Left ventricle myocardium inferior (tissue), 1 donor: Measurements from ENCODE around the gene CCSER2. TPM values are rescaled to one million over a fixed set of nuclear protein-coding genes. Genes with fewer than 3 reads are reported as not detected.
"Not testable (repeated sequence)": the region's sequence is repeated elsewhere in the genome, so short reads cannot be mapped to it uniquely, and the experiment has no call there.

Source experiments
- DNase-seq: peaks from one replicate; pipeline ENCODE4 v3.0.0-alpha.2; 2020
- H3K27ac ChIP-seq: fragments of 200-600 bp; replicated peaks from 2 replicates; pipeline ENCODE4 v1.8.0; 2021
- H3K27me3 ChIP-seq: fragments of 200-600 bp; 2 replicates; pipeline ENCODE4 v1.8.0; 2021; ENCODE audit warnings: low read depth
- H3K36me3 ChIP-seq: fragments of 200-600 bp; 2 replicates; pipeline ENCODE4 v1.8.0; 2021
- H3K4me1 ChIP-seq: fragments of 200-600 bp; 2 replicates; pipeline ENCODE4 v1.8.0; 2021
- H3K4me3 ChIP-seq: fragments of 200-600 bp; 2 replicates; pipeline ENCODE4 v1.8.0; 2021; ENCODE audit warnings: mild to moderate bottlenecking, moderate library complexity
- H3K9me3 ChIP-seq: fragments of 200-600 bp; replicated peaks from 2 replicates; pipeline ENCODE4 v1.8.0; 2021
- CTCF ChIP-seq: fragments of 200-600 bp; IDR thresholded peaks from 2 replicates; pipeline ENCODE4 v1.8.0; 2021; ENCODE audit warnings: antibody characterized with exemption, mild to moderate bottlenecking, borderline replicate concordance
- intact Hi-C: fragments of 100-400 bp; cut with micrococcal nuclease; formaldehyde crosslinking; loops from one replicate; pipeline ENCODE4 v1.11.0; 2022
- total RNA-seq: library from RNA; stranded (reverse); fragmentation: NEBNext Ultra II Directional; extraction: Animal tissue kit (Norgen Biotek cat#: 25700); gene quantifications from one replicate; pipeline ENCODE4 v1.2.1, GENCODE V29; 2021
- donor health status: DM: no; HTN: yes; CAD: no; lungs with severe emphysema.

CCSER2 gene
- total RNA-seq, 1 donor from 2014 or later = 175 TPM

- no peak for DNase-seq
- no peaks in the 10 kb centered on the region for H3K4me1 ChIP-seq
- TF ChIP-seq CTCF = no peak
- H3K36me3 ChIP-seq = peaks cover 33% of the 10 kb centered on the region
- intact Hi-C loops = no loop called here
- no peaks in the 10 kb centered on the region for H3K27me3 ChIP-seq
- H3K9me3 ChIP-seq = peaks cover 4% of the 10 kb centered on the region
- no peak overlapping the region for H3K27ac ChIP-seq
- H3K4me3 ChIP-seq = no peak overlapping the region
Measured at GRCh38 chr10:84484541-84484940, 156.2 kb downstream of the CCSER2 start.

- H3K27ac ChIP-seq = no peak overlapping the region
- no peak overlapping the region for H3K4me3 ChIP-seq
Measured at GRCh38 chr10:84493361-84493760, 165.0 kb downstream of the CCSER2 start.

GRCh38 chr10:84493951-84494848, 165.8 kb downstream of the CCSER2 start:
- Histone ChIP-seq H3K4me3 (no peak overlapping the region), H3K36me3 (peaks cover 30% of the 10 kb centered on the region), H3K4me1 (peaks cover 19% of the 10 kb centered on the region), H3K27ac (no peak overlapping the region), H3K27me3 (no peaks in the 10 kb centered on the region), H3K9me3 (no peaks in the 10 kb centered on the region)
- no peak for TF ChIP-seq CTCF
- no peak for DNase-seq
- intact Hi-C loops = no loop called here

More at GRCh38 chr10:84493361-84493760, 165.0 kb downstream of the CCSER2 start:
- Histone ChIP-seq H3K36me3 (peaks cover 32% of the 10 kb centered on the region), H3K9me3 (no peaks in the 10 kb centered on the region), H3K4me1 (peaks cover 19% of the 10 kb centered on the region), H3K27me3 (no peaks in the 10 kb centered on the region)
- intact Hi-C loops = no loop called here
- no peak for TF ChIP-seq CTCF
- no peak for DNase-seq

GRCh38 chr10:84494849-84495180, 166.4 kb downstream of the CCSER2 start:
- Histone ChIP-seq H3K4me3 (no peak overlapping the region), H3K9me3 (no peaks in the 10 kb centered on the region), H3K27me3 (no peaks in the 10 kb centered on the region), H3K36me3 (peaks cover 24% of the 10 kb centered on the region), H3K27ac (no peak overlapping the region), H3K4me1 (peaks cover 24% of the 10 kb centered on the region)
- intact Hi-C loops = no loop called here
- DNase-seq = no peak
- TF ChIP-seq CTCF = no peak

- intact Hi-C loops = no loop called here
- Histone ChIP-seq H3K4me1 (peaks cover 27% of the 10 kb centered on the region), H3K27ac (no peak overlapping the region), H3K36me3 (peaks cover 8% of the 10 kb centered on the region), H3K4me3 (no peak overlapping the region), H3K9me3 (no peaks in the 10 kb centered on the region), H3K27me3 (no peaks in the 10 kb centered on the region)
- DNase-seq = no peak
- no peak for TF ChIP-seq CTCF
Measured at GRCh38 chr10:84497978-84498377, 169.6 kb downstream of the CCSER2 start.

GRCh38 chr10:84499039-84499438, 170.7 kb downstream of the CCSER2 start:
- intact Hi-C loops, H3K27ac ChIP-seq, DNase-seq, H3K36me3 ChIP-seq, H3K27me3 ChIP-seq, H3K4me3 ChIP-seq, H3K9me3 ChIP-seq: not testable (repeated sequence)
- H3K4me1 ChIP-seq = peaks cover 17% of the 10 kb centered on the region
